HepG2 (cell line): ENCODE measurements around the gene MIEF1. TPM values are rescaled to one million over a fixed set of nuclear protein-coding genes. Genes with fewer than 3 reads are reported as not detected.

ENCODE experiments used
- ATAC-seq: fragments of 200-7000 bp; cut with Tn5 transposase; 3 replicates; pipeline ENCODE4 v1.9.1; 2020; ENCODE audit warnings: mild to moderate bottlenecking, moderate library complexity
- BruUV-seq: library from RNA; stranded (reverse); fragments of 400-500 nt; replicated peaks from 2 replicates; lab custom pipeline; 2021; lab: Mats Ljungman, UMichigan
- CTCF ChIA-PET: fragments of 300-600 bp; formaldehyde crosslinking; extraction: SDS; loops from one replicate; lab custom pipeline; 2021; ENCODE audit warnings: low total read pairs, inconsistent platforms, low intra/inter-chr PET ratio; lab: Yijun Ruan, JAX
- POLR2A ChIA-PET: fragments of 350-600 bp; sonication (Branson Sonifier 250); formaldehyde crosslinking; loops from one replicate; lab custom pipeline; 2020; ENCODE audit warnings: antibody characterized with exemption, inconsistent platforms; lab: Yijun Ruan, JAX
- DNase-seq: peaks from one replicate; pipeline ENCODE4 v3.0.0-alpha.2; 2015; ENCODE audit warnings: low spot score
- FAIRE-seq: peaks from 3 replicates; lab custom pipeline; 2011; peaks lifted over from hg19 to GRCh38; lab: Jason Lieb, UNC
- H2AFZ ChIP-seq: one replicate; pipeline ENCODE4 v1.6.1; 2011; ENCODE audit warnings: low read length, inconsistent platforms
- H3K27ac ChIP-seq: fragments of 300-600 bp; 3 replicates; pipeline ENCODE4 v1.8.0; 2011; ENCODE audit warnings: mixed run types, mild to moderate bottlenecking, mixed read lengths, low read length, inconsistent platforms; ENCODE audit not compliant: insufficient read depth; ENCODE audit errors: extremely low read length
- H3K27me3 ChIP-seq, 2 experiments: fragments of 200-600 bp in 1 of 2; 2 replicates in 1 of 2; 3 replicates in 1 of 2; pipeline versions ENCODE4 v1.6.0 to v1.8.0; 2011; ENCODE audit warnings: low read length in 2 of 2, mild to moderate bottlenecking in 2 of 2, moderate library complexity in 2 of 2, inconsistent platforms in 1 of 2; ENCODE audit not compliant: insufficient read depth in 2 of 2, control insufficient read depth in 1 of 2
- H3K36me3 ChIP-seq, 2 experiments: fragments of 200-600 bp in 1 of 2; replicated peaks in 1 of 2; 2 replicates in 1 of 2; 3 replicates in 1 of 2; pipeline versions ENCODE4 v1.5.1 to v1.8.0; 2011; ENCODE audit warnings: low read length in 2 of 2, inconsistent platforms in 1 of 2; ENCODE audit not compliant: insufficient read depth in 2 of 2, control insufficient read depth in 1 of 2
- H3K4me1 ChIP-seq: 2 replicates; pipeline ENCODE4 v1.5.1; 2012; ENCODE audit warnings: low read length, inconsistent platforms; ENCODE audit not compliant: insufficient read depth
- H3K4me2 ChIP-seq: 2 replicates; pipeline ENCODE4 v1.6.0; 2011; ENCODE audit warnings: low read depth, low read length, inconsistent platforms
- H3K4me3 ChIP-seq, 3 experiments: fragments of 200-600 bp in 1 of 3; sonication (generic), shearing (Covaris generic) in 1 of 3; replicated peaks in 1 of 3; 2 replicates each; pipeline ENCODE4 v1.5.1; 2011 to 2016; ENCODE audit warnings: low read length in 3 of 3, inconsistent platforms in 2 of 3, low read depth in 2 of 3, mild to moderate bottlenecking in 2 of 3, control low read depth in 1 of 3, mixed read lengths in 1 of 3; ENCODE audit not compliant: insufficient read depth in 1 of 3
- H3K79me2 ChIP-seq: one replicate; pipeline ENCODE4 v1.6.1; 2011; ENCODE audit warnings: low read length, inconsistent platforms; ENCODE audit not compliant: insufficient read depth
- H3K9ac ChIP-seq: 2 replicates; pipeline ENCODE4 v1.6.0; 2011; ENCODE audit warnings: mild to moderate bottlenecking, low read depth, low read length, inconsistent platforms; ENCODE audit not compliant: insufficient read depth
- H3K9me3 ChIP-seq: 2 replicates; pipeline ENCODE4 v1.5.1; 2012; ENCODE audit warnings: mild to moderate bottlenecking, low read length
- H4K20me1 ChIP-seq: 2 replicates; pipeline ENCODE4 v1.6.0; 2011; ENCODE audit warnings: inconsistent platforms, mild to moderate bottlenecking, low read length, moderate library complexity; ENCODE audit not compliant: insufficient read depth
- CTCF ChIP-seq: sonication (generic); formaldehyde crosslinking; IDR thresholded peaks from 2 replicates; pipeline ENCODE4 v1.5.0; 2020; ENCODE audit warnings: mild to moderate bottlenecking, missing genetic modification reagents, moderate library complexity
- JUND ChIP-seq: sonication (generic); formaldehyde crosslinking; IDR thresholded peaks from 2 replicates; pipeline ENCODE4 v1.8.0; 2022; ENCODE audit warnings: mild to moderate bottlenecking, missing genetic modification reagents
- KIAA2018 ChIP-seq: sonication (generic); formaldehyde crosslinking; IDR thresholded peaks from 2 replicates; pipeline ENCODE4 v1.5.0; 2020; ENCODE audit warnings: mild to moderate bottlenecking, missing genetic modification reagents, borderline replicate concordance
- STAG1 ChIP-seq: sonication (generic); formaldehyde crosslinking; IDR thresholded peaks from 2 replicates; pipeline ENCODE4 v1.4.0; 2020; ENCODE audit warnings: missing genetic modification reagents
- ZNF232 ChIP-seq: sonication (generic); formaldehyde crosslinking; IDR thresholded peaks from 2 replicates; pipeline ENCODE4 v1.4.0; 2020; ENCODE audit warnings: missing genetic modification reagents, borderline replicate concordance
- ZNF263 ChIP-seq: sonication (generic); formaldehyde crosslinking; IDR thresholded peaks from 2 replicates; pipeline ENCODE4 v1.4.0; 2020; ENCODE audit warnings: missing genetic modification reagents
- ZNF468 ChIP-seq: sonication (generic); formaldehyde crosslinking; IDR thresholded peaks from 2 replicates; pipeline ENCODE4 v1.8.0; 2022; ENCODE audit warnings: mild to moderate bottlenecking, moderate library complexity, missing genetic modification reagents
- ZNF687 ChIP-seq: sonication (generic); formaldehyde crosslinking; IDR thresholded peaks from 2 replicates; pipeline ENCODE4 v1.5.1; 2020; ENCODE audit warnings: mild to moderate bottlenecking, missing genetic modification reagents, moderate library complexity
- WGBS: methylation state at CpG from one replicate; pipeline ENCODE4 v1.1.6; 2017; ENCODE audit warnings: low lambda C conversion rate; 5-methylcytosine and 5-hydroxymethylcytosine counted together
- in situ Hi-C: cut with HindIII; loops from 2 replicates; pipeline ENCODE4 v1.10.0; 2017; ENCODE audit warnings: low pct_unique_long_range_greater_than_20kb; ENCODE audit not compliant: extremely low pct_ligation_motif_present
- intact Hi-C: fragments of 100-400 bp; cut with micrococcal nuclease; formaldehyde crosslinking; loops from one replicate; pipeline ENCODE4 v1.10.0; 2022; ENCODE audit not compliant: unreplicated experiment
- polyA plus RNA-seq, 8 experiments: library from polyadenylated mRNA; depleted of rRNA in 3 of 8; stranded (reverse) in 7 of 8; unstranded in 1 of 8; fragments of >200 nt; fragmentation: Illumina TruSeq in 4 of 8; extraction: Trizol in 4 of 8; gene quantifications; 2 replicates each; pipeline versions ENCODE4 v1.2.1 to v1.2.3, GENCODE V29; 2011 to 2016; ENCODE audit warnings: low read depth in 4 of 8, missing spikeins in 1 of 8, mixed read lengths in 1 of 8; ENCODE audit not compliant: insufficient read depth in 1 of 8
- total RNA-seq, 5 experiments: library from RNA; depleted of rRNA; stranded (reverse); fragments of >200 nt; fragmentation: Illumina TruSeq; extraction: Trizol; gene quantifications; 2 replicates each; pipeline ENCODE4 v1.2.3, GENCODE V29; 2016; ENCODE audit warnings: low read depth in 1 of 5

The MIEF1 gene
- total and polyA plus RNA-seq, 2 of the 13 experiments (the other 11 are each of a cell fraction or from before 2014, with no cell fraction given): 21.7 to 34.8 TPM

- Histone ChIP-seq H3K27ac (no peak overlapping the region), H3K9me3 (no peaks in the 10 kb centered on the region), H3K27me3 (no peaks in the 10 kb centered on the region; a peak in 1 of 5 replicates), H3K9ac (no peak overlapping the region), H3K4me2 (no peak overlapping the region; the same call in 1 of the 2 replicates), H3K4me1 (peaks cover 19% of the 10 kb centered on the region), H3K4me3 (no peak overlapping the region; a peak in 1 of 6 replicates), H3K36me3 (no peaks in the 10 kb centered on the region), H3K79me2 (no peaks in the 10 kb centered on the region), H4K20me1 (no peaks in the 10 kb centered on the region), H2AFZ (no peak overlapping the region)
- ATAC-seq: peak; percentile 59
- DNase-seq: no peak
- ChIA-PET POLR2A (no interaction called here), CTCF (no interaction called here)
- in situ Hi-C loops (no loop called here), intact Hi-C loops (no loop called here)
- no peak for FAIRE-seq
- BruUV-seq: no TSS peak
- WGBS: 56% methylated on average over 30 of the region's 45 CpGs
- TF ChIP-seq KIAA2018 (CRISPR knock-in tag) (no peak), ZNF687 (CRISPR knock-in tag) (0 out of 2 replicates have a peak, but pooled peaks have one; percentile 26), ZNF468 (CRISPR knock-in tag) (no peak), ZNF232 (CRISPR knock-in tag) (no peak), ZNF263 (CRISPR knock-in tag) (peak; percentile 55; the same call in 1 of the 2 replicates), JUND (CRISPR knock-in tag) (no peak), STAG1 (CRISPR knock-in tag) (peak; percentile 16; the same call in 1 of the 2 replicates), CTCF (CRISPR knock-in tag) (peak; percentile 50)
- TF ChIP-seq, all 625 proteins: peak for 4
Measured at GRCh38 chr22:39486951-39487825, 14.9 kb upstream of the MIEF1 start.
